DMS79 (cell line): ENCODE data around the gene IFRD2.
A peak's percentile ranks its signal among the peaks of the same experiment; 100 is the strongest.
"Not testable (repeated sequence)": the region's sequence is repeated elsewhere in the genome, so short reads cannot be mapped to it uniquely, and the experiment has no call there.

Experiments used
- DNase-seq: peaks from one replicate; lab custom pipeline; 2025; lab: John Stamatoyannopoulos, UW

IFRD2 gene

GRCh38 chr3:50268276-50268675 lies 24.0 kb downstream of the IFRD2 start:
- DNase-seq: no peak

- no peak for DNase-seq
These were observed 24.8 kb downstream of the IFRD2 start for GRCh38 chr3:50267280-50267913.

- no peak for DNase-seq
These were observed 25.4 kb downstream of the IFRD2 start for GRCh38 chr3:50266836-50267235.

- DNase-seq: no peak
These were observed 26.2 kb downstream of the IFRD2 start for GRCh38 chr3:50266017-50266416.

- DNase-seq: no peak
These were observed 26.7 kb downstream of the IFRD2 start for GRCh38 chr3:50265571-50265970.

GRCh38 chr3:50264964-50265485 lies 27.2 kb downstream of the IFRD2 start:
- DNase-seq: no peak

GRCh38 chr3:50264383-50264963 lies 27.8 kb downstream of the IFRD2 start:
- DNase-seq: no peak

- no peak for DNase-seq
These were observed 28.5 kb downstream of the IFRD2 start for GRCh38 chr3:50263478-50264382.

- no peak for DNase-seq
These were observed 29.5 kb downstream of the IFRD2 start for GRCh38 chr3:50262778-50263177.

GRCh38 chr3:50262200-50262599 lies 30.0 kb downstream of the IFRD2 start:
- DNase-seq: not testable (repeated sequence)

- no peak for DNase-seq
These were observed 30.7 kb downstream of the IFRD2 start for GRCh38 chr3:50261505-50261904.

- no peak for DNase-seq
These were observed 31.2 kb downstream of the IFRD2 start for GRCh38 chr3:50260942-50261441.

- DNase-seq: peak; percentile 43
These were observed 31.9 kb downstream of the IFRD2 start for GRCh38 chr3:50260027-50260941.

- DNase-seq: no peak
These were observed 32.7 kb downstream of the IFRD2 start for GRCh38 chr3:50259432-50260026.

- DNase-seq: no peak
These were observed 33.2 kb downstream of the IFRD2 start for GRCh38 chr3:50258979-50259378.

GRCh38 chr3:50258029-50258680 lies 34.1 kb downstream of the IFRD2 start:
- DNase-seq: no peak

- no peak for DNase-seq
These were observed 35.0 kb downstream of the IFRD2 start for GRCh38 chr3:50256978-50257890.

GRCh38 chr3:50255251-50255615 lies 37.0 kb downstream of the IFRD2 start:
- peak; percentile 33 for DNase-seq

GRCh38 chr3:50254577-50255250 lies 37.5 kb downstream of the IFRD2 start:
- DNase-seq: no peak
